Rectal smooth muscle tissue (tissue), 1 donor: ENCODE data around the gene PLA1A.
A peak's percentile ranks its signal among the peaks of the same experiment; 100 is the strongest.

Experiments
- H3K27ac ChIP-seq: one replicate; pipeline ENCODE4 v1.7.0; 2013; ENCODE audit warnings: low read depth, low read length, inconsistent platforms
- H3K27me3 ChIP-seq: one replicate; pipeline ENCODE4 v1.7.0; 2013; ENCODE audit warnings: low read length; ENCODE audit not compliant: control insufficient read depth, insufficient read depth
- H3K36me3 ChIP-seq: one replicate; pipeline ENCODE4 v1.7.0; 2013; ENCODE audit warnings: low read length; ENCODE audit not compliant: control insufficient read depth, insufficient read depth
- H3K4me1 ChIP-seq: one replicate; pipeline ENCODE4 v1.7.0; 2013; ENCODE audit warnings: low read length; ENCODE audit not compliant: control insufficient read depth, insufficient read depth
- H3K4me3 ChIP-seq: one replicate; pipeline ENCODE4 v1.7.0; 2013; ENCODE audit warnings: low read length
- H3K9ac ChIP-seq: one replicate; pipeline ENCODE4 v1.7.0; 2013; ENCODE audit warnings: low read length

Gene PLA1A

GRCh38 chr3:119624002-119624720 lies 26.5 kb downstream of the PLA1A start:
- H3K4me1 ChIP-seq, result no peaks in the 10 kb centered on the region

GRCh38 chr3:119625451-119626153 lies 27.9 kb downstream of the PLA1A start:
- no peak overlapping the region for H3K9ac ChIP-seq
- peaks cover 5% of the 10 kb centered on the region for H3K4me1 ChIP-seq
- no peak overlapping the region for H3K4me3 ChIP-seq
- no peak overlapping the region for H3K27ac ChIP-seq
- H3K27me3 ChIP-seq, result no peaks in the 10 kb centered on the region
- no peaks in the 10 kb centered on the region for H3K36me3 ChIP-seq

More at GRCh38 chr3:119624002-119624720, 26.5 kb downstream of the PLA1A start:
- H3K27ac ChIP-seq, result no peak overlapping the region
- no peak overlapping the region for H3K4me3 ChIP-seq
- no peak overlapping the region for H3K9ac ChIP-seq
- H3K36me3 ChIP-seq, result no peaks in the 10 kb centered on the region
- no peaks in the 10 kb centered on the region for H3K27me3 ChIP-seq

DNA sequence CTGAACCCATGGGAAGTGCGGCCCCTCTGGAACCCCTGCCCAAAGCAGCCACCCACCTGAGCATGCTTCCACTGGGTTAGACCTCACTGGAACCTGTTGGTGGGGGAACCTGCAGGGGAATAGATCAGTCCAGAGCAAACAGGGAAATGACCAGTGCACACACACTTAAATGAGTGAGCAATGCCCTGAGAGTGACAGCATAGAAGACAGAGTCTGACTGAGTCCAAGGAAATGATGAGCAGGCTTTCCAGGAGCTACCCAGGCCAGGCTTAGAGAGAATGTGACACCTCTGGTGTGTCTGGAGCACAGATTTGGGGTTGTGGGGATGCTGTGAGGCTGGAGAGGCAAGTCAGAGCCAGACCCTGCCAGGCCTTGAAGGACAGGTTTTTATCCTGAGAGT lies 28.5 kb downstream of the PLA1A start:
- no peaks in the 10 kb centered on the region for H3K27me3 ChIP-seq
- no peaks in the 10 kb centered on the region for H3K36me3 ChIP-seq
- no peak overlapping the region for H3K27ac ChIP-seq
- H3K9ac ChIP-seq, result no peak overlapping the region
- H3K4me3 ChIP-seq, result no peak overlapping the region
- H3K4me1 ChIP-seq, result peaks cover 7% of the 10 kb centered on the region

DNA sequence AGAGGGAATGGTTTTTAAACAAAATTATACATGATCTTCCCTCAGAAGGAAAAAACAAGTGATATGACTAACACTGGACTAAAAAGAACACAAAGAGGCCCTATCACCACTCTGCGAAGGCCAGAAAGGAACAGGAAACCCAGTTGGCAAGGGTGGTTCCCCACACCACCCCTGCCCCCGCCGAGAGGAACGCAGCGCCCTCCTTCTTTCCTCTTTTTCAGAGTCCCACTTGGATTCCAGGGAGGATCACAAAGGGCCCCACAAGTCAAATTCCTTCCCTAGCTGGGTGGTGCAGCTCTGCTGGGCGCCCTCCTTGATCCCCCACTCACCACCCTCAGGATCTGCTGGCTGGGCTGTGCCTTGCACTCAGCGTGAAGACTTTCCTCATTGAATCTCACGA lies 29.8 kb downstream of the PLA1A start:
- Histone ChIP-seq H3K9ac (no peak overlapping the region), H3K27me3 (no peaks in the 10 kb centered on the region), H3K4me3 (no peak overlapping the region), H3K36me3 (no peaks in the 10 kb centered on the region), H3K4me1 (peaks cover 7% of the 10 kb centered on the region), H3K27ac (no peak overlapping the region)

DNA sequence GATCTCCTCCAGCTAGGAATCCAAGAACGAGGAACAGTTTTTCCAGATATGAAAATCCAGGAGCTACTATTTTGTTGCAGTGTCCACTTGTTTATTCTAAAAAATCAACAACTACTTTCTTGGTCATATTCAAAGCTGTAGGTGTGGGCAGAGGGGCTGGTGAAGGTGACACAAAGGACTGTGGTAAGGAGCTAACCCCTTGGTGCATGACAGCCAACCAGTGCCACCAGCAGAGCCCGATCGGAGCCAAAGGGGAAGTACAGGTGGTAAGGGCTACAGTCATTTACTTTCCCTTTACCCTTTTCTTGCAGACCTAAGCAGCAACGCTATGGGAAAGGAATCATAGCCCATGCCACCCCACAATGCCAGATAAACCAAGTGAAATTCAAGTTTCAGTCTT lies 30.7 kb downstream of the PLA1A start:
- no peaks in the 10 kb centered on the region for H3K36me3 ChIP-seq
- no peak overlapping the region for H3K9ac ChIP-seq
- H3K4me1 ChIP-seq, result peaks cover 7% of the 10 kb centered on the region
- no peak overlapping the region for H3K27ac ChIP-seq
- no peak overlapping the region for H3K4me3 ChIP-seq
- no peaks in the 10 kb centered on the region for H3K27me3 ChIP-seq

DNA sequence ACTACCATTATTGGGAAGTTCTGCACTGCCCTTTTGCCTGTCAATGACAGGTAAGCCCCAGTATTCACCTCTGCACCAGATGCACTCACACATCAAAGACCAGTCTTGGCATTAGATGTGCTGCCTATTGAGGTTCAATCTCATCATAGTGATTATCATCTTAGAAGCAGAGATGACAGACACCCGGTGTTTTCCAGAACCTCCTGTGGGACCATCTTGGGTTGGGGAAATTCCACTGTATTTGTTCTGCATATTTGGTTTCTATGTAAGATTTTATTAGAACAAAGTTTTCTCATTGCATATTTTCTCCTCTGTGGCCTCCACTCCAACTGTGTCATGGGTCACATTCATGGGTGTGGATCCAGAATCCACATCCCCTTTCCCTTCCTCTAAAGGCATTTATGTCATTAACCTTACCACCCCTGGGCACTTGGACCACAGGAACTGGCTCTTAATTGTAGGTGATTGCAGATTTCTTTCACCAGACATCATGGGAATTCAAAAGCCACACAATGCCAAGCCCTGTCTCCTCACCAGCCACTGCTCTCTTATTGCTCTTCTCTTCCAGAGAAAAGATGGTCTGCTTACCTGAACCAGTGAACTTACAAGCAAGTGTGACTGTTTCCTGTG lies 31.2 kb downstream of the PLA1A start:
- no peak overlapping the region for H3K4me3 ChIP-seq
- no peak overlapping the region for H3K9ac ChIP-seq
- peaks cover 7% of the 10 kb centered on the region for H3K4me1 ChIP-seq
- H3K27me3 ChIP-seq, result no peaks in the 10 kb centered on the region
- no peaks in the 10 kb centered on the region for H3K36me3 ChIP-seq
- H3K27ac ChIP-seq, result no peak overlapping the region

DNA sequence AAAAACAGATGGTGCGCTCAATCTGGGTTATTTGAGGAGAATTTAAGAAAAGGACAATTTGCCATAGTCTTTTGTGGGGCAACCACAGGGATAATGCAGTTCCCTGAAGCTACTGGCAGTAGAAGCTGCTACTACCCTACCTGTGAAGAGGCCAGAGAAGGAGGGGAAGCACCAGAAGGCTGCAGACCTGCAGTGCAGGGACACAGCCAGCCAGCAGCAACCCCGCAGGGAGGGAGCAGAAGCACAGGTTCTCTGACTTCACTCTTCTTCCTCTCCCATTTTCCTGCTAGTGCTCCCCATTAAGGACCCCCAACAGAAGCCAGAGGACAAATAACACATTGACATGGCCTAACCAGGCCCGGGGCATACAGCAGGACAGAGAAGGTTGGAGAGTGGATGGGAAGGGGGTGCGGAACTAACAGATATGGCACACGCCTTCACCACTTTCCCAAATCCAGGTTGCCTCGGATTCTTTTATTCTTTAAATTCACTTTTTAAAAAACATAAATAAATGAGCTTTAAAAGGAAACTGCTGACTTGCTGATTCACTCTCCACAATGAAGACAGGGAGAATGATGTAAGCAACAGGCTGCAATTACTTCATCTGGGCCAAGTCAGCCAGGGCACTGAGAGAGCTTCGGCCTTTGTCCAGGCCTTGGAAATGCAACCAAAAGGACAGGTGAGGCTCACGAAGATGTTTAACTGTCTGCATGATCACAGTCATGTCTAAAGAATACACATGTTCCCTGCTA lies 32.6 kb downstream of the PLA1A start:
- Histone ChIP-seq H3K36me3 (no peaks in the 10 kb centered on the region), H3K27ac (peak overlapping the region; percentile 44), H3K9ac (no peak overlapping the region), H3K4me3 (no peak overlapping the region), H3K4me1 (peaks cover 7% of the 10 kb centered on the region), H3K27me3 (no peaks in the 10 kb centered on the region)

GRCh38 chr3:119630880-119631329 lies 33.2 kb downstream of the PLA1A start:
- Histone ChIP-seq H3K4me3 (no peak overlapping the region), H3K27ac (peak overlapping the region; percentile 22), H3K27me3 (no peaks in the 10 kb centered on the region), H3K9ac (no peak overlapping the region), H3K4me1 (peaks cover 7% of the 10 kb centered on the region), H3K36me3 (no peaks in the 10 kb centered on the region)

DNA sequence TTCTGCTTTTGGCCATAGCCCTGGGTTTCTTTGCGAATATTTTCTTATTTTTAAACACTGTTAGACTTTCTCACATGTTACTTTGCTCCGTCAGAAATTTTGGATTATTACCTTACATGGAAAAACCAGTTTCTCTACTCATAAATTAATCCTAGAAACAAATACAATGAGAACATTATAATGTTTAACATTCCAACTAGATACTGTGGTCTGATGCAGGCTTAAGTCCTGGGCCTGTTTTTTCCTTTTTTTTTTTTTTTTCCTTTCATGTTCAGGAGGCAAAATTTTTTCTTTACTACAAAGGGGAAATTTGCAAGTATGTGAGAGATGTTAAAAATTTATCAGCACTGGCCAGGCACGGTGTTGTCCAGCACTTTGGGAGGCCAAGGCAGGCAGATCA lies 33.8 kb downstream of the PLA1A start:
- Histone ChIP-seq H3K27ac (no peak overlapping the region), H3K4me1 (peaks cover 7% of the 10 kb centered on the region), H3K9ac (no peak overlapping the region), H3K27me3 (no peaks in the 10 kb centered on the region), H3K36me3 (no peaks in the 10 kb centered on the region), H3K4me3 (no peak overlapping the region)

GRCh38 chr3:119632216-119632615 lies 34.5 kb downstream of the PLA1A start:
- no peaks in the 10 kb centered on the region for H3K36me3 ChIP-seq
- peaks cover 7% of the 10 kb centered on the region for H3K4me1 ChIP-seq
- no peak overlapping the region for H3K9ac ChIP-seq
- H3K4me3 ChIP-seq, result no peak overlapping the region
- H3K27ac ChIP-seq, result no peak overlapping the region
- H3K27me3 ChIP-seq, result no peaks in the 10 kb centered on the region

- H3K36me3 ChIP-seq, result no peaks in the 10 kb centered on the region
- H3K27me3 ChIP-seq, result no peaks in the 10 kb centered on the region
- H3K27ac ChIP-seq, result no peak overlapping the region
- no peak overlapping the region for H3K9ac ChIP-seq
- peaks cover 7% of the 10 kb centered on the region for H3K4me1 ChIP-seq
- H3K4me3 ChIP-seq, result no peak overlapping the region
Observed at GRCh38 chr3:119632829-119633228, 35.1 kb downstream of the PLA1A start.

- Histone ChIP-seq H3K4me3 (no peak overlapping the region), H3K27ac (no peak overlapping the region), H3K9ac (no peak overlapping the region), H3K36me3 (no peaks in the 10 kb centered on the region), H3K27me3 (no peaks in the 10 kb centered on the region), H3K4me1 (peaks cover 1% of the 10 kb centered on the region)
Observed at GRCh38 chr3:119635719-119636118, 38.0 kb downstream of the PLA1A start.
